ENCODE measurements around the gene DCTD.

GRCh38 chr4:182927505-182927904 lies 10.3 kb upstream of the DCTD start:
- TF ChIP-seq CTCF (IDR thresholded peaks at IDR 0.05), result no peak
- TF ChIP-seq POLR2A (IDR thresholded peaks at IDR 0.05), result no peak
- TF ChIP-seq POLR2AphosphoS5 (IDR thresholded peaks at IDR 0.05), result no peak
